H7 (cell line): Measurements from ENCODE around the gene PES1. TPM values are rescaled to one million over a fixed set of nuclear protein-coding genes. Genes with fewer than 3 reads are reported as not detected.
A peak's percentile ranks its signal among the peaks of the same experiment; 100 is the strongest.
"Not testable (repeated sequence)": the region's sequence is repeated elsewhere in the genome, so short reads cannot be mapped to it uniquely, and the experiment has no call there.

Experiments used
- DNase-seq: peaks from one replicate; pipeline ENCODE4 v3.0.0; 2012
- H3K27me3 ChIP-seq: 2 replicates; pipeline ENCODE4 v1.6.0; 2011; ENCODE audit warnings: mild to moderate bottlenecking, low read length; ENCODE audit not compliant: control insufficient read depth, insufficient read depth
- H3K36me3 ChIP-seq: replicated peaks from 2 replicates; pipeline ENCODE4 v1.5.1; 2011; ENCODE audit warnings: low read length; ENCODE audit not compliant: control insufficient read depth, insufficient read depth
- H3K4me3 ChIP-seq: 2 replicates; pipeline ENCODE4 v1.5.1; 2011; ENCODE audit warnings: low read depth, mild to moderate bottlenecking, control low read depth, low read length, moderate library complexity; ENCODE audit not compliant: insufficient read depth
- total RNA-seq: library from RNA; depleted of rRNA; stranded (reverse); fragments of >200 nt; shearing (Covaris generic); gene quantifications from 2 replicates; pipeline ENCODE4 v1.2.3, GENCODE V29; 2014

Gene PES1
- total RNA-seq, 1 experiment from 2014 or later, result 111 TPM

GRCh38 chr22:30601464-30601863, 9.8 kb upstream of the PES1 start:
- no peak for DNase-seq
- Histone ChIP-seq H3K4me3 (no peak overlapping the region), H3K36me3 (no peaks in the 10 kb centered on the region), H3K27me3 (no peaks in the 10 kb centered on the region)

GRCh38 chr22:30600921-30601320, 9.2 kb upstream of the PES1 start:
- no peaks in the 10 kb centered on the region for H3K36me3 ChIP-seq

GRCh38 chr22:30598986-30599385, 7.3 kb upstream of the PES1 start:
- no peak for DNase-seq
- H3K4me3 ChIP-seq, result no peak overlapping the region
- no peaks in the 10 kb centered on the region for H3K27me3 ChIP-seq
- no peaks in the 10 kb centered on the region for H3K36me3 ChIP-seq

More at GRCh38 chr22:30600921-30601320, 9.2 kb upstream of the PES1 start:
- DNase-seq, result no peak
- Histone ChIP-seq H3K4me3 (no peak overlapping the region), H3K27me3 (no peaks in the 10 kb centered on the region)

GRCh38 chr22:30596886-30597285, 5.2 kb upstream of the PES1 start:
- H3K27me3 ChIP-seq, result peaks cover 3% of the 10 kb centered on the region; the same call in 1 of the 2 replicates
- peak overlapping the region; percentile 26; the same call in 1 of the 2 replicates for H3K4me3 ChIP-seq
- H3K36me3 ChIP-seq, result no peaks in the 10 kb centered on the region
- DNase-seq, result peak; percentile 59

- H3K36me3 ChIP-seq, result no peaks in the 10 kb centered on the region
- no peak for DNase-seq
- H3K4me3 ChIP-seq, result no peak overlapping the region
- peaks cover 3% of the 10 kb centered on the region; the same call in 1 of the 2 replicates for H3K27me3 ChIP-seq
Observed at GRCh38 chr22:30596199-30596598, 4.5 kb upstream of the PES1 start.

GRCh38 chr22:30592360-30592713, 627 bp upstream of the PES1 start:
- peaks cover 19% of the 10 kb centered on the region for H3K36me3 ChIP-seq
- H3K27me3 ChIP-seq, DNase-seq, H3K4me3 ChIP-seq: not testable (repeated sequence)

GRCh38 chr22:30591191-30591587, 521 bp downstream of the PES1 start:
- peak overlapping the region; percentile 60 for H3K4me3 ChIP-seq
- peaks cover 3% of the 10 kb centered on the region; the same call in 1 of the 2 replicates for H3K27me3 ChIP-seq
- no peak for DNase-seq
- H3K36me3 ChIP-seq, result peaks cover 30% of the 10 kb centered on the region

- H3K4me3 ChIP-seq, result no peak overlapping the region
- DNase-seq, result no peak
- no peaks in the 10 kb centered on the region for H3K27me3 ChIP-seq
- peaks cover 56% of the 10 kb centered on the region for H3K36me3 ChIP-seq
Observed at GRCh38 chr22:30586414-30586813, 5.3 kb downstream of the PES1 start.

- Histone ChIP-seq H3K27me3 (no peaks in the 10 kb centered on the region), H3K36me3 (peaks cover 69% of the 10 kb centered on the region), H3K4me3 (no peak overlapping the region)
- no peak for DNase-seq
Observed at GRCh38 chr22:30584441-30584840, 7.3 kb downstream of the PES1 start.

- H3K4me3 ChIP-seq, result no peak overlapping the region
- peak; percentile 54 for DNase-seq
- no peaks in the 10 kb centered on the region for H3K27me3 ChIP-seq
- peaks cover 68% of the 10 kb centered on the region for H3K36me3 ChIP-seq
Observed at GRCh38 chr22:30582788-30583545, 8.7 kb downstream of the PES1 start.

- Histone ChIP-seq H3K4me3 (no peak overlapping the region), H3K27me3 (no peaks in the 10 kb centered on the region), H3K36me3 (peaks cover 61% of the 10 kb centered on the region)
- DNase-seq, result no peak
Observed at GRCh38 chr22:30582051-30582450, 9.7 kb downstream of the PES1 start.

- no peaks in the 10 kb centered on the region for H3K27me3 ChIP-seq
- peaks cover 56% of the 10 kb centered on the region for H3K36me3 ChIP-seq
- DNase-seq, result no peak
- no peak overlapping the region for H3K4me3 ChIP-seq
Observed at GRCh38 chr22:30580896-30581295, 10.8 kb downstream of the PES1 start.

GRCh38 chr22:30578481-30578880, 13.2 kb downstream of the PES1 start:
- no peak for DNase-seq
- Histone ChIP-seq H3K27me3 (no peaks in the 10 kb centered on the region), H3K4me3 (no peak overlapping the region), H3K36me3 (peaks cover 40% of the 10 kb centered on the region)

- DNase-seq, result peak; percentile 53
- H3K4me3 ChIP-seq, result no peak overlapping the region
- no peaks in the 10 kb centered on the region for H3K27me3 ChIP-seq
Observed at GRCh38 chr22:30575859-30576258, 15.9 kb downstream of the PES1 start.

GRCh38 chr22:30574997-30575671, 16.6 kb downstream of the PES1 start:
- DNase-seq, result peak; percentile 86
- Histone ChIP-seq H3K36me3 (peaks cover 23% of the 10 kb centered on the region), H3K4me3 (peak overlapping the region; percentile 39), H3K27me3 (no peaks in the 10 kb centered on the region)

More at GRCh38 chr22:30575859-30576258, 15.9 kb downstream of the PES1 start:
- peaks cover 29% of the 10 kb centered on the region for H3K36me3 ChIP-seq
